ENCODE results near the gene FAM43B.

Gene FAM43B

DNA sequence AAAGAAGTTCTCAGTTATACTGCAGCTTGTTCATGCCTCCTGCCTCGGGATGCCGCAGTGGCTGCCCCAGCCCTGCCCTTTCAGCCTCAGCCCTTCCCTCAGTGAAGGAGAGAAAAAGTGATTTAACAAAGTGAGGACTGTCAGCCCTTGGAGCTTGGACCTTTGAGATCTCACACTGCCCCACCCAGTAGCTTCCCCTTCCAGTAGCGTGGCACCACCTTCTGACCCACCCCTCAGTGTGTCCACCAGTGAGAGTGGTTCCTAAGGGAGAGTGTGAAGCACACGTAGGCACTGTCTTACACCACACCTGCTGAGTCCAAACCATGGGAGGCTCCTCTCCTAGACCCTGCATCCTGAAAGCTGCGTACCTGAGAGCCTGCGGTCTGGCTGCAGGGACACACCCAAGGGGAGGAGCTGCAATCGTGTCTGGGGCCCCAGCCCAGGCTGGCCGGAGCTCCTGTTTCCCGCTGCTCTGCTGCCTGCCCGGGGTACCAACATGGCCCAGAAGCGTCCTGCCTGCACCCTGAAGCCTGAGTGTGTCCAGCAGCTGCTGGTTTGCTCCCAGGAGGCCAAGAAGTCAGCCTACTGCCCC, 36.4 kb downstream of the FAM43B start, which contains the start of gene CDA:
TSS of gene CDA (plus strand) at position 464 of the 592 bp plus-strand sequence. CDS start at position 497, 33 bp downstream.
- Histone ChIP-seq H4K20me1 (ENCODE audit: insufficient read depth, low read length) (no peaks in the 10 kb centered on the region), H3K9me3 (ENCODE audit: insufficient read depth, low read length) (no peaks in the 10 kb centered on the region), H3K9ac (ENCODE audit: low read length) (no peak within 1 kb of the TSS), H3K27me3 (ENCODE audit: low read depth, low read length) (peaks cover 5% of the 10 kb centered on the region; the same call in 1 of the 2 replicates), H3K4me1 (ENCODE audit: low read length) (0 out of 2 replicates have a peak, but pooled peaks cover 1% of the 10 kb centered on the region), H3K4me3 (ENCODE audit: low read length) (no peak within 1 kb of the TSS), H2AFZ (ENCODE audit: low read depth, low read length) (no peak within 1 kb of the TSS), H3K4me2 (ENCODE audit: low read length) (no peak within 1 kb of the TSS), H3K79me2 (ENCODE audit: low read length) (no peaks in the 10 kb centered on the region), H3K27ac (ENCODE audit: low read length) (no peak within 1 kb of the TSS), H3K36me3 (replicated peaks; ENCODE audit: low read depth, low read length) (no peaks in the 10 kb centered on the region)
- no peak for TF ChIP-seq EZH2phosphoT487 (IDR thresholded peaks at IDR 0.05; ENCODE audit: low read depth)
- TF ChIP-seq, protein P1, sequence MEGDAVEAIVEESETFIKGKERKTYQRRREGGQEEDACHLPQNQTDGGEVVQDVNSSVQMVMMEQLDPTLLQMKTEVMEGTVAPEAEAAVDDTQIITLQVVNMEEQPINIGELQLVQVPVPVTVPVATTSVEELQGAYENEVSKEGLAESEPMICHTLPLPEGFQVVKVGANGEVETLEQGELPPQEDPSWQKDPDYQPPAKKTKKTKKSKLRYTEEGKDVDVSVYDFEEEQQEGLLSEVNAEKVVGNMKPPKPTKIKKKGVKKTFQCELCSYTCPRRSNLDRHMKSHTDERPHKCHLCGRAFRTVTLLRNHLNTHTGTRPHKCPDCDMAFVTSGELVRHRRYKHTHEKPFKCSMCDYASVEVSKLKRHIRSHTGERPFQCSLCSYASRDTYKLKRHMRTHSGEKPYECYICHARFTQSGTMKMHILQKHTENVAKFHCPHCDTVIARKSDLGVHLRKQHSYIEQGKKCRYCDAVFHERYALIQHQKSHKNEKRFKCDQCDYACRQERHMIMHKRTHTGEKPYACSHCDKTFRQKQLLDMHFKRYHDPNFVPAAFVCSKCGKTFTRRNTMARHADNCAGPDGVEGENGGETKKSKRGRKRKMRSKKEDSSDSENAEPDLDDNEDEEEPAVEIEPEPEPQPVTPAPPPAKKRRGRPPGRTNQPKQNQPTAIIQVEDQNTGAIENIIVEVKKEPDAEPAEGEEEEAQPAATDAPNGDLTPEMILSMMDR (IDR thresholded peaks at IDR 0.05; ENCODE audit: low read depth, low read length): no peak

GRCh38 chr1:20589331-20590278, 37.2 kb downstream of the FAM43B start:
- H4K20me1 ChIP-seq (ENCODE audit: insufficient read depth, low read length): no peaks in the 10 kb centered on the region
- H3K27me3 ChIP-seq (ENCODE audit: low read depth, low read length): peaks cover 5% of the 10 kb centered on the region; the same call in 1 of the 2 replicates
- H3K27ac ChIP-seq (ENCODE audit: low read length): no peak overlapping the region
- H3K36me3 ChIP-seq (replicated peaks; ENCODE audit: low read depth, low read length): no peaks in the 10 kb centered on the region
- no peak overlapping the region for H3K4me3 ChIP-seq (ENCODE audit: low read length)
- peaks cover 6% of the 10 kb centered on the region; the same call in 1 of the 2 replicates for H3K4me1 ChIP-seq (ENCODE audit: low read length)
- no peak for TF ChIP-seq EZH2phosphoT487 (IDR thresholded peaks at IDR 0.05; ENCODE audit: low read depth)
- TF ChIP-seq, protein P1 (IDR thresholded peaks at IDR 0.05; ENCODE audit: low read depth, low read length): no peak
- no peaks in the 10 kb centered on the region for H3K9me3 ChIP-seq (ENCODE audit: insufficient read depth, low read length)
- H3K79me2 ChIP-seq (ENCODE audit: low read length): no peaks in the 10 kb centered on the region
- H3K9ac ChIP-seq (ENCODE audit: low read length): no peak overlapping the region
- no peak overlapping the region for H2AFZ ChIP-seq (ENCODE audit: low read depth, low read length)
- H3K4me2 ChIP-seq (ENCODE audit: low read length): no peak overlapping the region

DNA sequence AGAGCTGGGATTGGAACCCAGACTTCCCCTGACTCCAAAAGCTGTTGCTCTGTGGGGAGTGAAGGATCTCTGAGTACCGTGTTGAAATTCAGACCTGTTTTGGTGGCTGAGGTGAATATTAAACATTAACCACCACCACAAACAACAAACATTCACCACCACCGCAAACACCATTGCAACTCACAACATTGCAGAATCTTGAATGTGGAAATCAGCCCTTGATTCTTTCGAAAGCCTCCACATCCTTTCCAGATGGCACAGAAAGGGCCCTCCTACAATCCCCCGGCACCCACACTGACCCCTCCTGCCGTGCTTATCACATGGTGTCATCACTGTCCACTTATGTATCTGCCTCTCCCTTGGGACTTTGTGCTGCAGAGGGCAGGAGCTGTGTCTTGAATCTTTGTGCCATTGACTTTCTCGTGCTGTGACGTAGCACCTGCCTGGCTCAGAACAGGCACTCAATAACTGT, 38.0 kb downstream of the FAM43B start:
- Histone ChIP-seq H3K9me3 (ENCODE audit: insufficient read depth, low read length) (no peaks in the 10 kb centered on the region), H2AFZ (ENCODE audit: low read depth, low read length) (no peak overlapping the region), H3K36me3 (replicated peaks; ENCODE audit: low read depth, low read length) (no peaks in the 10 kb centered on the region), H3K9ac (ENCODE audit: low read length) (no peak overlapping the region), H3K4me2 (ENCODE audit: low read length) (no peak overlapping the region), H4K20me1 (ENCODE audit: insufficient read depth, low read length) (no peaks in the 10 kb centered on the region), H3K79me2 (ENCODE audit: low read length) (no peaks in the 10 kb centered on the region), H3K4me3 (ENCODE audit: low read length) (no peak overlapping the region), H3K4me1 (ENCODE audit: low read length) (peaks cover 10% of the 10 kb centered on the region), H3K27me3 (ENCODE audit: low read depth, low read length) (0 out of 2 replicates have a peak, but pooled peaks cover 5% of the 10 kb centered on the region), H3K27ac (ENCODE audit: low read length) (no peak overlapping the region)
- TF ChIP-seq EZH2phosphoT487 (IDR thresholded peaks at IDR 0.05; ENCODE audit: low read depth): no peak
- TF ChIP-seq, protein P1 (IDR thresholded peaks at IDR 0.05; ENCODE audit: low read depth, low read length): no peak

- no peak overlapping the region for H3K4me2 ChIP-seq (ENCODE audit: low read length)
- no peak overlapping the region for H3K9ac ChIP-seq (ENCODE audit: low read length)
- no peak for TF ChIP-seq EZH2phosphoT487 (IDR thresholded peaks at IDR 0.05; ENCODE audit: low read depth)
- TF ChIP-seq, protein P1 (IDR thresholded peaks at IDR 0.05; ENCODE audit: low read depth, low read length): no peak
- no peaks in the 10 kb centered on the region for H3K36me3 ChIP-seq (replicated peaks; ENCODE audit: low read depth, low read length)
- H3K4me3 ChIP-seq (ENCODE audit: low read length): no peak overlapping the region
- H3K4me1 ChIP-seq (ENCODE audit: low read length): peaks cover 17% of the 10 kb centered on the region
- no peak overlapping the region for H3K27ac ChIP-seq (ENCODE audit: low read length)
- H4K20me1 ChIP-seq (ENCODE audit: insufficient read depth, low read length): no peaks in the 10 kb centered on the region
- no peaks in the 10 kb centered on the region for H3K9me3 ChIP-seq (ENCODE audit: insufficient read depth, low read length)
- no peak overlapping the region for H2AFZ ChIP-seq (ENCODE audit: low read depth, low read length)
- no peaks in the 10 kb centered on the region for H3K79me2 ChIP-seq (ENCODE audit: low read length)
- 0 out of 2 replicates have a peak, but pooled peaks cover 5% of the 10 kb centered on the region for H3K27me3 ChIP-seq (ENCODE audit: low read depth, low read length)
These were observed 41.4 kb downstream of the FAM43B start for GRCh38 chr1:20593756-20594155.
